ENCODE data around the gene MMUT.
"Not testable (repeated sequence)": the region's sequence is repeated elsewhere in the genome, so short reads cannot be mapped to it uniquely, and the experiment has no call there.

The MMUT gene

GRCh38 chr6:49462927-49463611, at the start of gene MMUT, which contains the start of gene CENPQ:
MMUT (minus strand) TSS chr6:49463253; CDS start chr6:49459466, 3,787 bp downstream.
CENPQ (plus strand) TSS chr6:49463370; CDS start chr6:49470177, 6,807 bp downstream.
- peak; percentile 95 for DNase-seq (ENCODE audit: low read depth)

- DNase-seq (ENCODE audit: low read depth) = no peak
These were observed 46.3 kb upstream of the MMUT start for GRCh38 chr6:49509342-49509741.

DNA sequence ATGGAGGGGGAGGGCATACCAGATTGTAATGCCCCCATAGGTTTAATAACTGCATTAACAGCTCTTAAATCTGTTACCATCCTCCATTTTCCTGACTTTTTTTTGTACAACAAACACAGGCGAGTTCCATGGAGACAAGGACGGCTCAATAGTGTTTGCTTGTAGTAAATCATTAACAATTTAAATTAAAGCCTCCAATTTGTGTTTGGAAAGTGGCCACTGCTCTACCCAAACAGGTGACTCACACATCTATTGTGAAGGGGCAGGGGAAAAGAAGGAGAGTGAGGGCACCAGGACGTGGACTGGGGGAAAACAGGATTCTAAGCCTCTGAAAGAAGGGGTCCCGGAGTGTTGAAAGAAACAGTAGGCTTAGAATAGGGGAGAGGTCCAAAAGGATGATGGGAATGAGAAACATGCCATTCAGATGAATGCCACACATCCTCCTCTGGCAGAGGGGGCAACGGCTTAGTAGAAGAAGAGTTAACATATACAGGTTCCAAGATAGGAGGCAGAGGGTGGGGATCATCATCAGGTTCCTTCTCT, 43.6 kb upstream of the MMUT start:
- no peak for DNase-seq (ENCODE audit: low read depth)

DNA sequence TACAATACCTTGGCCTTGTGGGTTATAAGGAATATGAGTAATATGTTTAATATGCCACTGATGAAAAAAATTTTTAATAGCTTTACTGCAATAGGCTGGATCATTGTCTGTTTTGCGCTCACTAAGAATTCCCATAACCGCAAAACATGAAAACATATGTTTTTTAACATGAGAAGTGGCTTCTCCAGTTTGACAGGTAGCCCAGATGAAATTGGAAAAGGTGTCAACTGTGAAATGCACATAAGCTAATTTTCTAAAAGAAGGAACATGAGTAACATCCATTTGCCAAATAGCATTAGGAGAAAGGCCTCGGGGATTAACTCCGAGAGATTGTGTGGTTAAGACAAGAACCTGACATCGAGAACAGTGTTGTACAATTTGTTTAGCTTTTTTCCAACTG, 41.6 kb upstream of the MMUT start:
- no peak for DNase-seq (ENCODE audit: low read depth)

DNA sequence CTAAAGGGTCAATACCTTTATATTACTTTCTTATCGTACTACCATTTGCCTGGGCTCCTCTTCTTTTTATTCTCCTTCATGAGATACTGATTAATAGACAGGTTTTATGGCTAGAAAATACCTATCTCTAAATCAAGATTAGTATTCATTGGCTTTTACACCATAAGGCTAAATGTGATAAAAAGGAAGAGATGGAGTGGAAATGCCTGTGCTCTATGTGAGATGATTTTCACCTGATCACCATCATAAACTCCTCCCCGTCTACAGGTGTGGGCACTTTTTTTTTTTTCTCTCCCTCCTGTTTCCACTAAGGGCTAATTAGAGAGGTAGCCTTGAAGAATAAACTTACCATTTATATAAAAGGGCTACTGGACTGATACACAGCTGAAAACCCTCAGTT, 36.6 kb upstream of the MMUT start, which contains the start of gene GLYATL3:
TSS of gene GLYATL3 (plus strand) at position 301 of the 400 bp plus-strand sequence. CDS start 12,068 bp downstream, outside the sequence.
- DNase-seq (ENCODE audit: low read depth) = no peak

DNA sequence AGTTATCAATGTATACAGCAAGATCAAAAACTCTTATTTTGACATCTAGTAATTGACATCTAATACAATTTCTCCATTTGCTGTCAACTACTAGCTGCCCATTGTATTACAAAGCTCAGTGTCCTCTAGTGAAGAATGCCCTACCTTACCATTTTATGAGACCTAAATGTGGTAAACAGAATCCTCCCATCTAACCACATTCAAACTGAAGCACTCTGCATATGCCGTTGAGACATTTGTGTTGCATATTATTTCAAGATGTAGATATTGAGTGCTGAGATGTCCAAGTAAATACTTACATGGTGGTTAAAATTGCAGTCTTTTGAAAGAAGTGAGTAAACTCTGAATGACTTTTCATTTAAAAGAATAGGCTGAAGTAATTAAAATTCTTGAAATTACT, 36.1 kb upstream of the MMUT start:
- no peak for DNase-seq (ENCODE audit: low read depth)

- DNase-seq (ENCODE audit: low read depth) = no peak
These were observed 34.3 kb upstream of the MMUT start for GRCh38 chr6:49497304-49497703.

DNA sequence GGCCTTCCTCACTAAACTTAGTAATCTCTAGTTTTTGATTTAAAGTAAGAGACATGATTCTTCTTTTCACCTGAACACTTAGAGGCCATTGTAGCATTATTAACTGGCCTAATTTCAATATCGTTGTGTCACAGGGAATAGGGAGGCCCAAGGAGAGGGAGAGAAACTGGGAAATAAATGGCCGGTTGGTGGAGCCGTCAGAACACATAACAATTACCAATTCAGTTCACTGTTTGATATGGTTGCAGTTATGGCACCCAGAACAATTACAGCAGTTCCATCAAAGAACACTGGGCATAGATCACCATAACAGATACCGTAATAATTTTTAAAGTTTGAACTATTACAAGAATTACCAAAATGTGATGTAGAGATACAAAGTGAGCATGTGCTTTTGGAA, 27.6 kb upstream of the MMUT start:
- DNase-seq (ENCODE audit: low read depth) = no peak

DNA sequence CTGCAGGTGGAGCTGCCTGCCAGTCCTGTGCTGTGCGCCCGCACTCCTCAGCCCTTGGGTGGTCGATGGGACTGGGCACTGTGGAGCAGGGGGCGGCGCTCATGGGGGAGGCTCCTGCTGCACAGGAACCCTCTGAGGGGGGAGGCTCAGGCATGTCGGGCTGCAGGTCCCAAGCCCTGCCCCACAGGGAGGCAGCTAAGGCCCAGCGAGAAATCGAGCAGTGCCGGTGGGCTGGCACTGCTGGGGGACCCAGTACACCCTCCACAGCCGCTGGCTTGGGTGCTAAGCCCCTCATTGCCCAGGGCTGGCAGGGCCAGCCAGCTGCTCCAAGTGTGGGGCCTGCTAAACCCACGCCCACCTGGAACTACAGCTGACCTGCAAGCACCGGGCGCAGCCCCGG, 20.3 kb upstream of the MMUT start:
- DNase-seq (ENCODE audit: low read depth) = not testable (repeated sequence)

- not testable (repeated sequence) for DNase-seq (ENCODE audit: low read depth)
These were observed 18.8 kb upstream of the MMUT start for GRCh38 chr6:49481846-49482245.

GRCh38 chr6:49479308-49479970, 16.4 kb upstream of the MMUT start:
- DNase-seq (ENCODE audit: low read depth) = no peak

GRCh38 chr6:49476564-49476963, 13.5 kb upstream of the MMUT start:
- not testable (repeated sequence) for DNase-seq (ENCODE audit: low read depth)

DNA sequence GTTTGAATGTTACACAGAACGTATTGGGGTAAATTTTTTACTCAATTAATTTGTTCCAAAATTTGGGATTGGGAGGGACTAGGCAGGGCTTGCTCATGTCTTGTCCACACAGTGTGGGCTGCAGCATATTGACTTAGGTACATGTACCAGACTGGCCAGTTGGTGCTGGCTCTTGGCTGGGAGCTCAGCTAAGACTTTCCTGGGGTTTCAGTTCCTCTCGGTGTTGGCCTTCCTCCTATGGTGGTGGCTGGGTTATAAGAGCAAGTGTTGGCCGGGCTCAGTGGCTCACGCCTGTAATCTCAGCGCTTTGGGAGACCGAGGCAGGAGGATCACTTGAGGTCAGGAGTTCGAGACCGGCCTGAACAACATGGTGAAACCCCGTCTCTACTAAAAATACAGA, 5.0 kb upstream of the MMUT start:
- DNase-seq (ENCODE audit: low read depth) = no peak

DNA sequence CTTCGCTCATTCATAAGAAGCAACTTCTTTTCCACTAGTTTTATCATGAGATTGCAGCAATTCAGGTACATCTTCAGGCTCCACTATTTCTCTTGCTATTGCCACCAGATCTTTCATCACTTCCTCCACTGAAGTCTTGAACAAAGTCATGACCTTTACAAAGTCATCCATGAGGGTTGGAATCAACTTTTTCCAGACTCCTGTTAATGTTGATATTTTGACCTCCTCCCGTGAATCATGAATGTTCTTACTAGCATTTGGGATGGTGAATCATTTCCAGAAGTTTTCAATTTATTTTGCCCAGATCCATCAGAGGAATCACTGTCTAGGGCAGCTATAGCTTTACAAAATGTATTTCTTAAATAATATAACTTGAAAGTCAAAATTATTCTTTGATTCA, 1.6 kb upstream of the MMUT start:
- no peak for DNase-seq (ENCODE audit: low read depth)

DNA sequence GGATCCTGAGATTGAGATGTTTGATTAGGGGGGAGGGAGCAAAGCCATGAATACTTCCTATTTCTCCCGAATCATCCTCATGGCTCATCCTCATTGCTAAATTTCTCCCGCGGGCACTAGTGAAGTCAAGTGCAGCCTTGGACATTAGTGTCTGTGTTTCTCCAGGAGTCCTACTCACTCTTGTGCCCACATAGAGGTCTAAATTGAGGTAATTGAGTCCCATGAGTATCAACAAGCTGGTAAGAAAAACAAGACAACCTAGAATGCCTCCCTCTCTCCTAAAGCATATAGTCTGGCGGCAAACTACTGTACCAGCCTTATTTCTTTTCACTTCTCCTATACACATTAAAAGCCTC, 537 bp upstream of the MMUT start:
- DNase-seq (ENCODE audit: low read depth) = no peak

GRCh38 chr6:49462599-49462926, 490 bp downstream of the MMUT start:
- DNase-seq (ENCODE audit: low read depth) = no peak

DNA sequence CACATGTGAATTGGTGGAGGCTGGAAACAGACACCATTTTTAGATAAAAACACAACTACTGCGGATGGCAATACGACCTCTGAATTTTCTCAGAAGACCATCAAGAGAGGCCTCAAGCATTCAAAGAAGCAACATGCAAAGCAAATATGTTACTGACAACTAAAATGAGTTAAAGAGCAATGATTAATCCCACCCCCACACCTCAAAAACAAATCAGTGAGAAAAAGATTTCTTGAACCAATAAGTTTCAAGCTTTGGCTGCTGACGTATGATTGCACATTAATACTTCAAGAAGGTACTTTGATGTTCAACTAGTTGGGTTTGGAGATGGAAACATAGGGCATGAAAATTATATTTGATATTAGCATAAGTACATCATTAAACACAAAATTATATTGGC, 982 bp downstream of the MMUT start:
- DNase-seq (ENCODE audit: low read depth) = no peak

- DNase-seq (ENCODE audit: low read depth) = no peak
These were observed 5.3 kb downstream of the MMUT start for GRCh38 chr6:49457771-49458170.

- DNase-seq (ENCODE audit: low read depth) = no peak
These were observed 8.0 kb downstream of the MMUT start for GRCh38 chr6:49454787-49455709.

DNA sequence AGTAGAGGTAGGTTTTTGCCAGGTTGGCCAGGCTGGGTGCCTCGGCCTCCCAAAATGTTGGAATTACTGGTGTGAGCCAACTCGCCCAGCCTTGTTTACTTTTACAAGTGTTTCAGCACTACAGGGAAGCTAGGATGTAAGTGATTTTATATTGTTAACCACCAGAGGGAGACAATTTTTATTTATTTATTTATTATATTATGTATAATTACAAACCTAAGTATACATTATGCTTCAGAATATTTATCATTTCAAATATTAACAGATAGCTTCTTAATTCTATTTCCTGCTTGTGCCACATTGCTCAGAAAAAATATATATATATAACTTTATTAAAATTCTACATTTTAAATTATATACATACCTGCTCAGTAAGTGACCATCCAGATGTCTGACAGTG, 9.8 kb downstream of the MMUT start:
- no peak for DNase-seq (ENCODE audit: low read depth)

DNA sequence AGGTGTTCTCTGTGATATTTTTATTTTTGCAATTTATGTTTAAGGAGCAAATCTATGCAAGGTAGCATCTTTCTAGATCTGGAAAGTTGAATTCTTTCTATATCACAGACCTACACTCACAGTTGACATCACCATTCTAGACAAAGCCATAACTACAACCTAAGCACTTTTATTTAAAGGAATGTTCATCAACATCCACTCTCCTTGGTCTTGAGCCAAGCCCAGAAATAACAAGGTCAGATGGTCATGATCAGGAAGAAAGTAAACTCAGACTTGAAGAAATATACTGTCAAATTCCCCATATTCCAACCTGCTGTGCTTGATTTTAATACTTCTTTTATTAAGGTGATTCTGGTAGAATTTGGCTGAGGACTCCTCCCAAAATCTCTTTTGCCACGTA, 32.2 kb downstream of the MMUT start:
- DNase-seq (ENCODE audit: low read depth) = no peak

- no peak for DNase-seq (ENCODE audit: low read depth)
These were observed 32.9 kb downstream of the MMUT start for GRCh38 chr6:49430187-49430586.

- DNase-seq (ENCODE audit: low read depth) = no peak
These were observed 39.2 kb downstream of the MMUT start for GRCh38 chr6:49423817-49424216.
